AG08396 (cell line): ENCODE data around the gene ABLIM2.

Experiments
- DNase-seq: peaks from one replicate; pipeline ENCODE4 v3.0.0; 2012; ENCODE audit warnings: low spot score, mixed read lengths

ABLIM2 gene

GRCh38 chr4:8070736-8071718 lies 87.6 kb downstream of the ABLIM2 start:
- DNase-seq = no peak

GRCh38 chr4:8069102-8069752 lies 89.4 kb downstream of the ABLIM2 start:
- no peak for DNase-seq

- DNase-seq = no peak
Measured at GRCh38 chr4:8067945-8068896, 90.4 kb downstream of the ABLIM2 start.

- DNase-seq = no peak
Measured at GRCh38 chr4:8067274-8067936, 91.2 kb downstream of the ABLIM2 start.

- no peak for DNase-seq
Measured at GRCh38 chr4:8066336-8066931, 92.2 kb downstream of the ABLIM2 start.

- DNase-seq = no peak
Measured at GRCh38 chr4:8063974-8064563, 94.5 kb downstream of the ABLIM2 start.

- DNase-seq = no peak
Measured at GRCh38 chr4:8061573-8061972, 97.0 kb downstream of the ABLIM2 start.

GRCh38 chr4:8061145-8061544 lies 97.5 kb downstream of the ABLIM2 start:
- no peak for DNase-seq

GRCh38 chr4:8060632-8061031 lies 98.0 kb downstream of the ABLIM2 start:
- no peak for DNase-seq

GRCh38 chr4:8058031-8058479 lies 100.6 kb downstream of the ABLIM2 start:
- no peak for DNase-seq

- no peak for DNase-seq
Measured at GRCh38 chr4:8055206-8055605, 103.4 kb downstream of the ABLIM2 start.

GRCh38 chr4:8053688-8054449 lies 104.7 kb downstream of the ABLIM2 start:
- DNase-seq = no peak

- DNase-seq = no peak
Measured at GRCh38 chr4:8052160-8052691, 106.4 kb downstream of the ABLIM2 start.

- DNase-seq = no peak
Measured at GRCh38 chr4:8051644-8052043, 107.0 kb downstream of the ABLIM2 start.

- peak; percentile 64 for DNase-seq
Measured at GRCh38 chr4:8050555-8051206, 107.9 kb downstream of the ABLIM2 start.

- no peak for DNase-seq
Measured at GRCh38 chr4:8050180-8050554, 108.4 kb downstream of the ABLIM2 start.

- DNase-seq = no peak
Measured at GRCh38 chr4:8048856-8049676, 109.5 kb downstream of the ABLIM2 start.
